Measurements from ENCODE around the gene PSORS1C2. TPM values are rescaled to one million over a fixed set of nuclear protein-coding genes. Genes with fewer than 3 reads are reported as not detected.

Gene PSORS1C2
- total RNA-seq, 1 experiment from 2014 or later = 0.55 TPM

GRCh38 chr6:31156641-31157040 lies 17.8 kb upstream of the PSORS1C2 start:
- H3K4me3 Mint-ChIP-seq = peak overlapping the region; percentile 96
- ATAC-seq (no peak), DNase-seq (ENCODE audit: low spot score) (no peak)
- H3K27me3 Mint-ChIP-seq (ENCODE audit: low read depth) = no peaks in the 10 kb centered on the region
- ChIA-PET POLR2A (no interaction called here), CTCF (interaction anchor here (0.6 to 1.7 kb wide), 4 partner anchors 14 to 243 kb away, joined by 3 to 5 read pairs (median 4); no protein-coding TSS in a partner anchor)
- no peak for TF ChIP-seq ATF3 (CRISPR knock-in tag; conservative IDR thresholded peaks at IDR 0.05)
- TF ChIP-seq ZNF396 (CRISPR knock-in tag; IDR thresholded peaks at IDR 0.05; ENCODE audit: borderline replicate concordance) = no peak
- TF ChIP-seq E2F5 (CRISPR knock-in tag; IDR thresholded peaks at IDR 0.05) = no peak
- H3K4me1 Mint-ChIP-seq = peaks cover 27% of the 10 kb centered on the region
- peaks cover 32% of the 10 kb centered on the region for H3K36me3 Mint-ChIP-seq
- H3K9me3 Mint-ChIP-seq = no peaks in the 10 kb centered on the region
- no peak overlapping the region for H3K27ac Mint-ChIP-seq

- no peak overlapping the region for H3K27ac Mint-ChIP-seq
- no peak overlapping the region for H3K4me3 Mint-ChIP-seq
- CTCF ChIA-PET = interaction anchor here (0.6 to 1.1 kb wide), 2 partner anchors 25 to 94 kb away, joined by 3 read pairs; no protein-coding TSS in a partner anchor
Observed at GRCh38 chr6:31154436-31154835, 15.6 kb upstream of the PSORS1C2 start.

GRCh38 chr6:31152781-31153180 lies 13.9 kb upstream of the PSORS1C2 start:
- peaks cover 52% of the 10 kb centered on the region for H3K36me3 Mint-ChIP-seq

More at GRCh38 chr6:31154436-31154835, 15.6 kb upstream of the PSORS1C2 start:
- Mint-ChIP-seq H3K4me1 (peaks cover 21% of the 10 kb centered on the region), H3K36me3 (peaks cover 48% of the 10 kb centered on the region), H3K9me3 (no peaks in the 10 kb centered on the region), H3K27me3 (ENCODE audit: low read depth) (no peaks in the 10 kb centered on the region)
- ATAC-seq (no peak), DNase-seq (ENCODE audit: low spot score) (no peak)
- TF ChIP-seq KAT7 (CRISPR knock-in tag; IDR thresholded peaks at IDR 0.05; ENCODE audit: borderline replicate concordance) = no peak
- TF ChIP-seq ATF2 (CRISPR knock-in tag; IDR thresholded peaks at IDR 0.05; ENCODE audit: borderline replicate concordance, low read depth) = no peak
- no peak for TF ChIP-seq USF2 (CRISPR knock-in tag; IDR thresholded peaks at IDR 0.05)
- no peak for TF ChIP-seq PREB (CRISPR knock-in tag; IDR thresholded peaks at IDR 0.05; ENCODE audit: borderline replicate concordance)
- no peak for TF ChIP-seq PRRX2 (CRISPR knock-in tag; IDR thresholded peaks at IDR 0.05)
- no peak for TF ChIP-seq OVOL2 (CRISPR knock-in tag; IDR thresholded peaks at IDR 0.05; ENCODE audit: borderline replicate concordance)
- POLR2A ChIA-PET = no interaction called here

More at GRCh38 chr6:31152781-31153180, 13.9 kb upstream of the PSORS1C2 start:
- ATAC-seq (no peak), DNase-seq (ENCODE audit: low spot score) (no peak)
- Mint-ChIP-seq H3K4me1 (peaks cover 21% of the 10 kb centered on the region), H3K27ac (no peak overlapping the region), H3K27me3 (ENCODE audit: low read depth) (no peaks in the 10 kb centered on the region), H3K9me3 (no peaks in the 10 kb centered on the region), H3K4me3 (no peak overlapping the region)
- CTCF ChIA-PET = interaction anchor here (0.6 to 1.4 kb wide), 7 partner anchors 9 to 1715 kb away, joined by 3 to 4 read pairs (median 3); no protein-coding TSS in a partner anchor
- no peak for TF ChIP-seq AFF4 (CRISPR knock-in tag; IDR thresholded peaks at IDR 0.05; ENCODE audit: borderline replicate concordance)
- no peak for TF ChIP-seq SP1 (CRISPR knock-in tag; conservative IDR thresholded peaks at IDR 0.05)
- no peak for TF ChIP-seq ZNF219 (CRISPR knock-in tag; IDR thresholded peaks at IDR 0.05; ENCODE audit: borderline replicate concordance)
- TF ChIP-seq FOXP1 (CRISPR knock-in tag; IDR thresholded peaks at IDR 0.05; ENCODE audit: borderline replicate concordance) = no peak
- TF ChIP-seq NFATC4 (CRISPR knock-in tag; IDR thresholded peaks at IDR 0.05) = no peak
- POLR2A ChIA-PET = interaction anchor here (0.6 to 0.7 kb wide), 2 partner anchors 22 to 538 kb away, joined by 4 to 6 read pairs; no protein-coding TSS in a partner anchor

Measured in WTC11 (cell line).